Measurements from ENCODE around the gene FAM216B. TPM values are rescaled to one million over a fixed set of nuclear protein-coding genes. Genes with fewer than 3 reads are reported as not detected.

Gene FAM216B
- total and polyA plus RNA-seq, 2 donors (not counting 3 experiments of a cell fraction or from before 2014, with no cell fraction given), result not detected

DNA sequence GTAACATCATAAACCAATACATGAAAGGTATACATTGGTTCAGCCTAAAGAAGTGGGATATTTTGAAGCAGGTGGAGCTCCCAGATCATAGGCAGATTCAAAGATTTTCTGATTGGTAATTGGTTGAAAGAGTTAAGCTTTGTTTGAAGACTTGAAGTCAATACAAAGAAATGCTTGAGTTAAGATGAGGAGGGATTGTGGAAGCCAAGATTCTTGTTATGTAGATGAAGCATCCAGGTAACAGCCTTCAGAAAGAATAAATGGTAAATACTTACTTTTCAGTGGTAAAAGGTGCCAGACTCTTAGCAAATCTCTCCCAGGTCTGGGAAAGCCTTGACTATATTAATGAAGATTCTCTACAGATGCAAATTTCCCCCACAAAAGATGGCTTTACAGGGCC, 49.3 kb upstream of the FAM216B start:
- FAIRE-seq (no peak), DNase-seq (ENCODE audit: low read depth, low spot score) (no peak)
- TF ChIP-seq POLR2AphosphoS5 (IDR thresholded peaks at IDR 0.05; ENCODE audit: insufficient read depth, low read depth, low read length), result no peak
- TF ChIP-seq, protein P1, sequence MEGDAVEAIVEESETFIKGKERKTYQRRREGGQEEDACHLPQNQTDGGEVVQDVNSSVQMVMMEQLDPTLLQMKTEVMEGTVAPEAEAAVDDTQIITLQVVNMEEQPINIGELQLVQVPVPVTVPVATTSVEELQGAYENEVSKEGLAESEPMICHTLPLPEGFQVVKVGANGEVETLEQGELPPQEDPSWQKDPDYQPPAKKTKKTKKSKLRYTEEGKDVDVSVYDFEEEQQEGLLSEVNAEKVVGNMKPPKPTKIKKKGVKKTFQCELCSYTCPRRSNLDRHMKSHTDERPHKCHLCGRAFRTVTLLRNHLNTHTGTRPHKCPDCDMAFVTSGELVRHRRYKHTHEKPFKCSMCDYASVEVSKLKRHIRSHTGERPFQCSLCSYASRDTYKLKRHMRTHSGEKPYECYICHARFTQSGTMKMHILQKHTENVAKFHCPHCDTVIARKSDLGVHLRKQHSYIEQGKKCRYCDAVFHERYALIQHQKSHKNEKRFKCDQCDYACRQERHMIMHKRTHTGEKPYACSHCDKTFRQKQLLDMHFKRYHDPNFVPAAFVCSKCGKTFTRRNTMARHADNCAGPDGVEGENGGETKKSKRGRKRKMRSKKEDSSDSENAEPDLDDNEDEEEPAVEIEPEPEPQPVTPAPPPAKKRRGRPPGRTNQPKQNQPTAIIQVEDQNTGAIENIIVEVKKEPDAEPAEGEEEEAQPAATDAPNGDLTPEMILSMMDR (IDR thresholded peaks at IDR 0.05; ENCODE audit: extremely low read depth in 1 of 2, insufficient read depth in 1 of 2, low read depth in 1 of 2, low read length in 2 of 2), result no peak
- no peak for TF ChIP-seq EZH2 (IDR thresholded peaks at IDR 0.05; ENCODE audit: borderline replicate concordance, low read depth, low read length, severe bottlenecking)
- no peak for TF ChIP-seq FOS (IDR thresholded peaks at IDR 0.05; ENCODE audit: borderline replicate concordance, insufficient read depth, low read length)
- TF ChIP-seq GATA2 (IDR thresholded peaks at IDR 0.05; ENCODE audit: insufficient read depth, insufficient read length, low read depth, low read length), result no peak
- TF ChIP-seq, protein P2, sequence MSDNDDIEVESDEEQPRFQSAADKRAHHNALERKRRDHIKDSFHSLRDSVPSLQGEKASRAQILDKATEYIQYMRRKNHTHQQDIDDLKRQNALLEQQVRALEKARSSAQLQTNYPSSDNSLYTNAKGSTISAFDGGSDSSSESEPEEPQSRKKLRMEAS (IDR thresholded peaks at IDR 0.05; ENCODE audit: insufficient read depth, insufficient read length), result no peak
- no peak for TF ChIP-seq MYC (IDR thresholded peaks at IDR 0.05; ENCODE audit: low read depth, low read length)
- no peak for TF ChIP-seq POLR2A (IDR thresholded peaks at IDR 0.05; ENCODE audit: low read depth, low read length)
- TF ChIP-seq JUN (IDR thresholded peaks at IDR 0.05; ENCODE audit: borderline replicate concordance, insufficient read depth, insufficient read length, low read depth), result no peak
- Histone ChIP-seq H3K9ac (replicated peaks; ENCODE audit: extremely low read depth, insufficient read depth, low read length) (no peak overlapping the region), H3K9me3 (replicated peaks; ENCODE audit: control insufficient read depth, insufficient read depth, low read length) (no peaks in the 10 kb centered on the region), H3K9me1 (replicated peaks; ENCODE audit: control insufficient read depth, extremely low read depth, insufficient read depth, low read length) (no peaks in the 10 kb centered on the region), H3K36me3 (ENCODE audit: control insufficient read depth in 2 of 2, extremely low read depth in 1 of 2, insufficient read depth in 2 of 2, low read length in 2 of 2) (no peaks in the 10 kb centered on the region), H3K27ac (ENCODE audit: insufficient read depth, low read depth, low read length) (no peak overlapping the region), H3K4me1 (ENCODE audit: control insufficient read depth, extremely low read depth, insufficient read depth, low read length) (no peaks in the 10 kb centered on the region), H3K4me3 (replicated peaks in 1 of 3; ENCODE audit: insufficient read depth in 1 of 3, low read depth in 1 of 3, low read length in 3 of 3) (no peak overlapping the region), H4K20me1 (replicated peaks; ENCODE audit: control insufficient read depth, extremely low read depth, insufficient read depth, low read length) (no peaks in the 10 kb centered on the region), H3K4me2 (ENCODE audit: insufficient read depth, low read length) (no peak overlapping the region), H3K27me3 (ENCODE audit: control insufficient read depth in 2 of 2, insufficient read depth in 2 of 2, low read length in 2 of 2) (peaks cover 6 to 22% of the 10 kb centered on the region in 2 experiments), H3K79me2 (ENCODE audit: control insufficient read depth, insufficient read depth, low read length) (no peaks in the 10 kb centered on the region), H2AFZ (ENCODE audit: low read depth, low read length) (no peak overlapping the region)
- ChIA-PET CTCF (no interaction called here), POLR2A (no interaction called here)
- intact Hi-C loops (cut with micrococcal nuclease) (no loop called here), dilution Hi-C loops (cut with MboI; ENCODE audit: extremely low pct_ligation_motif_present, low sequenced_read_pairs) (no loop called here)
- no TSS peak for BruUV-seq (replicated peaks)
